Anterior cingulate cortex (tissue), 58 donors: ENCODE results near the gene AMER2.

Experiments used
- DNase-seq, 58 donors: peaks; one replicate each; lab custom pipeline; 2025; lab: John Stamatoyannopoulos, UW

Gene AMER2

DNA sequence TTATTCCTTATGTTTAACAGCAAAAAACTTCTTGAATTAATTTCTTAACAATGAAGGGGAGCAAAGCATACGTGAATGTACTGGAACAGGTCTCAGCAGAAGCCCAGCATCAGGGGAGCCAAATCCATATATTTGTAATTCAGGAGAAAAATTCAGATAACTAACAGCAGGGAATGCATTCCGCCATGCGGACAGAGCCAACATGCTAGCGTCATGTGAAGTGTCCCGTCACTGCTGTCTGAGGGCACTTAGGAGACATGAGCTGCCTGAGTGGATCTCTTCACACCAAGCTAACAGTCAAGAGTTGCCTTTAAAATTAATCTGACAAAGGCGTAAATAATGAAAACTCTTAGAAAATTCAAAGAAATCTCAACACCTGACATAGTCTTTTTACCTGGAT is 6.4 kb downstream of the AMER2 start:
- DNase-seq: peak in 7 of 58 donors; percentile 15 to 36 (median 26)

DNA sequence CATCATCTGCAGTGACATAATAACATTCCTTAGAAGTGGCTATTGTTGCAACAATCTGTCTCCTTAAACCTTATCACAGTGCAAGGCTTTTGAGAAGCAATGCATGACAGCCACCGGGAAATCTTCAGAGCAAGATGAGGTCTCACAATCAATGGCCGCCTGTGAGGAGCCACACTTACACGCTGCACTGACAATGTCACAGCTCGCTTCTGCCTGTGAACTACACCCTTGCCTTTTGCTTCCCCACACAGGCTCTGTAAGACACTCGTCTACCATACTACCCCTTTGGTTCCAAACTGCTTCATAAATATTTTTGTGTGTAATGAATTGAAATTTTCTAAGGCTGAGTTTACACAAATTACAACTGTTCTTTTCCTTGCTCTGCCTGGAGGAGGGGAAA is 6.9 kb downstream of the AMER2 start:
- peak in 7 of 58 donors; percentile 13 to 34 (median 20) for DNase-seq

- no peak for DNase-seq
Observed at GRCh38 chr13:25157681-25158080, 14.4 kb downstream of the AMER2 start.

DNA sequence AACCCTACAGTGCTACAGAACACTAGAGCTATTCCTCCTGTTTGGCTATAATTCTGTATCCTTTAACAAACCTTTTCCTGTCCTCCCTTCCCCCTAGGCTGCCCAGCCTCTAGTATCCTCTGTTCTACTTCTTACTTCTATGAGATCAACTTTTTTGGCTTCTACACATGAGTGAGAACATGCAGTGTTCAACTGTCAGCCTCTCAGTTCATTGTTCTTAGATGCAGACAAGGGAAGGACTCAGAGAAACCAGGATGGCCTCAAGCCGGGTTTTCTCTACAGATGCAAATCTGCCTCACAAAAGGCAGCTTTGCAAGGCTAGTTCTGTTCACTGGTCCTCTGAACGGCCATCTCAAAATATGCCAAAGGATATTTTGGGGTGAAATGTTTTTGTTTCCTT is 18.4 kb downstream of the AMER2 start:
- peak in 24 of 58 donors; percentile 11 to 75 (median 39) for DNase-seq

DNA sequence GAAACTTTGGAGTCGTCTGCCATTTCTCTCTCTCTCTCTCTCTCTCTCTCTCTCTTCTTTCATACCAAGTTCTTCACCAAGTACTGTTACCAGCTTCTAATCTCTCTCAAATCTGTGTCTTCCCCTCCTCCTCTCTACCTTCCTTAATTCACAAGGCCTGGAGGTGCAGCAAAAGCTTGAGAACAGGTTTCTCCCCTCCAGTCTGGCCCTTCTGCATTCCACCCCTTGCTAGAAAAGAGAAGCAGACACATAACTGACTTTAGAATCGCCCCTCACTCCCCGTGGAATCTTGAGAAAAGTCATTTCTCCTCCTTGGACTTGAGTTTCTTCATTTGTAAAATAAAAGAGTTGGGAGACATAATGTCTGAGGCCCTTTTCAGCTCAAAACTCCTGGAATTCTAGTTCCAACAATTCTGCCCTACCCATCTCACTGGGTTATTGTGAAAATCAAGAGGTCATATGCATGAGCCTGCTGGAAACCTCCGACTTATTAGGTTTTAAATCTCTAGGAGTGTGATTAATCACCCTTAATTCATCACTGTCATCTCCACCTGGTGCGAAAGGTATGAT is 20.4 kb downstream of the AMER2 start:
- DNase-seq: no peak

DNA sequence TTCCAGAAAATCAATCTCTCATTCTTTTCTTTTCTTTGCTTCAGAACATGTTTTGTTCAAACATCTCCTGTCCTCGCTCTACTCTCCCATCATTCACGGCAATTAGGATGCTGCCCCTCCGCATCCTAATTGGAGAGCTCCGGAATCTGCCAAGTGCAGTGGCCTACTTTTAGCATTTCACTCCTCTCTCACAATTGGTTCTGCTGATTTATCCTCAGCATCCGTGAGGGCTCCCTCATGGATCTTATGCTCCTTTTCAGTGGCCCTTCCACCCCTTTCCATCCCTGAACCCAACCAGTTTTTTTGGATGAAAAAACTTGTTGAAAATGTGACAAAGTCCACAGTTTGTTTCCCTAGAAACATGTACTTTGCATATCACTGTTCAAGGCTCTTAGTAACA is 22.4 kb downstream of the AMER2 start:
- DNase-seq: peak in 20 of 58 donors; percentile 14 to 75 (median 32)

DNA sequence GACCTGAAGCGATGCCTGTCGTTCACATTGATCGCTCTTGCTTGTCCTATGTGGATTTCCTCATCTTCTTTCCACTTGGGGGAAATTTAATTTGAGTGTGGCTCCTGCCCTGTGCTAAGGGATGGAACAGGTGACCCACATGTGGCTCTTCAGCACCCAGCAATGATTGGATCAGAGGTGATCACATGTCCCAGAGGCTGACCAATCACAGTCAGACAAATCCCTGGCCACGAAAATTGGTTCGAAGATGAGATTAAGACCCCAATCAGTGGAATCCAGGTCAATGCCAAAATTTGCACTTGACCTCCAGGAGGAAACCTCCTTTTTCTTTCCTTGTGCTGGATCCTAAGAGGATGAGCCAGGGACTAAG is 23.7 kb downstream of the AMER2 start:
- no peak for DNase-seq

DNA sequence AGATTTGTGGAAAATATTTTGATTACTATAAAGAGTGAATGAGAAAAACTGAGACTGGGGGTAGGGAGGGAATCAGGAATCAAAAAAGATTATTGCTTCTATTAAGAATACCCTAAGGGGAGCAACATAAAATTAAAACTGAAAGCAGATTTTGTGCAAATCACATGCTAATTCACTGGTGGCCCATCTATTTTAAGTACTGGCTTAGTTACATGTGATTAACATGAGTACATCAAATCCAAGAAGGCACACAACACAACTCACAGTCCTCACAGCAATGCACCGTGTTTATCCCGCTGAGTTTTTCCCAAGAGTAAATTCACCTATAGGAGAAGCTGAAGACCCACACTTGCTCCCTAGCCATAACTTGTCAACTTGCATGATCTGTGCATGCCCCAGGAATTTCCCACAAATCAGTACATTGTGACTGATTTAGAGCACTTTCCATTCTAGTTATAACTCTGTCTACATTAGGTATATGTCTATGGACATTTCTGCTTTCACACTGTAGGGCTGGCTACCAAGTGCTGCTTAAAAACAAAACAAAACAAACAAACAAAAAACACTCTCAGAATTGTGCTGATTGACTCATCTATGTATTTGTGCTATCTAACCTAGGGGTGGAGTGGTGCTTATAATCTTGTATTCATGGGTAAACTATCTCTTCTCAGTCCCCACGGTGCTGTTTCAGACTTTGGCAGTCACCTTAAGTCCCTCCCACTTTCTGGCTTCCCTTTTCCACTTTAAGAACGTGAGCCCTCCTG is 24.3 kb downstream of the AMER2 start:
- no peak for DNase-seq

GRCh38 chr13:25143706-25144105 is 28.4 kb downstream of the AMER2 start:
- no peak for DNase-seq

DNA sequence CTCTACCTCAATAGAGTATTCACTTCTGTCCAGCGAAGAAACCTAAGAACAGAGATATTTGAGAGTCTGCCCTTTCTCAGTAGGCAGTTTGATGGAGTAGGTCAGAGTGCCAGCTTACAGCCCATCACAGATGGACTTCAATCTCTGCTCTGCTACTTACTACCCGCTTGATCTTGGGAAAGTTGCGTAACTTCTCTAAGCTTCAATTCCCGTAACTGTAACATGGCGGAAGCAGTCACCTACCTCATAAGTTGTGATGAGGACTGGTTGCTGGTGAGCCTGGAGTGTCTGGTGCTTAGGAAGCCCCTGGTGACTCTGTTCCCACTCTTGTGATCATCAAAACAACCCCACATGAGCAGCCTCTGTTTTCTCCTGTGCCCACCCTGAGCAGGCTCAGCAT is 31.0 kb downstream of the AMER2 start:
- DNase-seq: no peak

GRCh38 chr13:25137788-25138115 is 34.3 kb downstream of the AMER2 start:
- peak in 1 of 58 donors; percentile 8 for DNase-seq

DNA sequence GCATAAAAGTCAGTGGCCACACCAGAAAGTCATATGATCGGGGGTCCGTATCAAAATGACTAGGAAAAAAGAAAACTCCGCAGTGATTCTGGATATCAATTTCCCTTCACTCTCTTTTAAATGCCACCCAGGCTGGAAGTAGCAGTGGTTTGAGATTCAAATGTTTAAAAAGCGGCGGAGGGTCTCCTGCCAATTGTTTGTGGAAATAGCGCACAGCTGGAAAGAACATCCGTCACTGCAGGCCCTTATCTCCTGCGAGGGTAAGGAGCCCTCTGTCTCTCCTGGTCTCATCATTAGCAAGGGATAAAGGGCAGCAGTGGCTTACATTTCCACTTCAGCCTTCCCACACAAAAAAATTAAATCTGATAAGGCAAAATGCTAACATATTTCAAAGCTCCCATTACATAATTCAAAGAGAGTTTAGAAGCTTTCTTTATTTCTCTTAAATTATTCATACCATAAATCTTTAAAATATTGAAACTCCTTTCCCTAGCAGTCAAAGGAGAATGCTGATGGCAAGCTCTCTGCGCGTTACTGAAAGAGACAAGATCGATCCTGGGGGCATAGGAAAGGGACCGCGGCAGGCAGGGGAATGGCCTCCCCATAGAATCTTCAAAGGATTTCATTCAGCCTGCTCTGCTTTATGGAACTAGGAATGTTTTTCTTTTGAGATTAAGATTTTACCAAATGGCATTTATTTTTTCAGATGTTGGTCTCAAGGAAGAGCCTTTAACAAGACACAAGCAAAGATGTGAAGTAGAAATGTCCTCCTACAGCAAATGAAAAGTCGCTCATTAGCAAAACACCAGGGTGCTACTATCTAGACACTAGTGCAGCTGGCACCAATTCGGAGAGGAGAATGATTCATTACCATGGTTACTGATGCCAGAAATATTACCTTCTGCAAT is 35.0 kb downstream of the AMER2 start:
- DNase-seq: peak in 8 of 58 donors; percentile 9 to 65 (median 34)

GRCh38 chr13:25135896-25136295 is 36.2 kb downstream of the AMER2 start:
- DNase-seq: peak in 1 of 58 donors; percentile 34

DNA sequence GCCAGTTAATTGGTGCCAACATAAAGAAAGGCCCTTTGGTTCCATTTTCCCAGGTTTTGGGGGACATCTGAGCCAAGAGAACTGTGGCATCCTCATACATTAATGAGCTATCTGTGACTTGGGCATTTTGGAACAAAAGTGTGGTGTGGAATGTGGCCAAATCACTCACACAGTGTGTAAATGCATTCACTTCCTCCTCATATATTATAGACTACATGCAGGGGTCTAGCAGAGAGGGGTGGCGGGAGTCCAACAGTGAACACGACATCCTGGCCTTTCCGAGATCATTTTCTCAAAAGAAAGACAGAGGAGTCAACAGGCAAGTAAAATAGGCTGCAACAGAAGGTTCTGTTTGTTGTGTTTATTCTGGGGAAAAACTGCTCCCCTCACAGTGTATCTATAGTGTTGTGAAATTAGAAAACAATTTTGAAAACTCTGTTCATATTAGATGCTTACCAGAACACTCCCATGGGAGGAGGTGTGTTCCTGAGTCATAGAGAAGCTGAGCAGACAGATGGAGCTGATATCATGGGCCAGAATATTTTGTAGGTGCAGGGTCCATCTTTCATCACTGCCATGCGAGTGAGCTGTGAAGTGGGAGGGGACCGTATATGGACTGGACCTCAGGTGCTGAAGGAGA is 39.2 kb downstream of the AMER2 start:
- no peak for DNase-seq

DNA sequence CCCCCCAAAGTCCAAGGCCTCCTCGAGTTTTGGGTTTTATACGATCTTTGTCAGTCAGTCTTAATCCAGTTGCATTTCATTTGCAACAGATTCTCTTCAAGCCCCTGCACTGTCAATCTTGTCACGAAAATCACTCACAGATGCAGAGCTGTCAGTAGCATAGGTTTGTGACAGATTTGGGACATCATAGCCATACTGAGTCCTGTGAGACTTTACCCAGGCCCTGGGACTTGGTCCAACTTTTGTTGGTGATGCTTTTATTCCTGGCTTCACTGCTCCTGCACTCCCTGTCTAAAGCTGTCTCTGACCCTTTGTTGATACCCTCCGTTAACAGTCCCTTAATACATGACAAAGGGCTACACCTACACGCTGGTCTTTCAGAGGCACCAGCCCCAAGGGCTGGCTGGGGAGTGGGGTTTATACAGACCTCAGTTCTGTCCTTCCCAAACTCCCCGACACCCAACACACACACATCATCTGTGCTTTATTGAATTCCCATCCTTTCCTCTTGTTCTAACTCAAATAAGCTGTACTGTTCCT is 40.1 kb downstream of the AMER2 start:
- no peak for DNase-seq

GRCh38 chr13:25130944-25131343 is 41.1 kb downstream of the AMER2 start:
- no peak for DNase-seq

GRCh38 chr13:25118378-25118905 is 53.6 kb downstream of the AMER2 start:
- no peak for DNase-seq

DNA sequence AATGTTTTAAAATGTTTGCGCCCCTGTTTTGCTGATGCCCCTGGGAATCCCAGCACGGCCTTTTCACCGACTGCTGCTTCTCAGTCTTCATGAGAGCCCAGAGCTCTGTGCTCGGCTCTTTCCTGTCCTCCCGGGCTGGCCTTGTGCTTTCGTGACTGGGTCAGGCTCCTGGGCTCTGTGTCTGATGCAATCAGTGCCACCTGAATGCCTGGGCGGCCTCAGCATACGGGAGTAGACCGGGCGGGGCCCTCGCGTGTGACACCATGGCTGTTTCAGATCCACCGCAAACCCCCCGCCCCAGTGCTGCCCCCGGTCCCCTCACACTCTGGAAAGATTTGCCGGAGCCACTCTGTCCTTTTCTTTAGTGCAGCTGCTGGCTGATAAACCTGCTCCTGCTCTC is 54.8 kb downstream of the AMER2 start:
- DNase-seq: no peak

- no peak for DNase-seq
Observed at GRCh38 chr13:25116044-25116443, 56.0 kb downstream of the AMER2 start.

- peak in 56 of 58 donors; percentile 17 to 88 (median 70) for DNase-seq
Observed at GRCh38 chr13:25114220-25114619, 57.9 kb downstream of the AMER2 start.
